Astrocyte (in vitro differentiated cells and primary cell): ENCODE data around the gene USP35.

Source experiments
- CTCF ChIP-seq: IDR thresholded peaks from 2 replicates; pipeline ENCODE4 v1.5.1; 2011; ENCODE audit warnings: low read depth, mild to moderate bottlenecking, inconsistent platforms, low read length, moderate library complexity; ENCODE audit not compliant: insufficient read depth
- EZH2 ChIP-seq: IDR thresholded peaks from 2 replicates; pipeline ENCODE4 v1.6.1; 2012; ENCODE audit warnings: mild to moderate bottlenecking, low read length, inconsistent platforms; ENCODE audit not compliant: insufficient read depth

GRCh38 chr11:78227921-78228320 is 39.2 kb downstream of the USP35 start:
- TF ChIP-seq CTCF: no peak
- TF ChIP-seq EZH2: no peak
